Endothelial cell (in vitro differentiated cells): Measurements from ENCODE around the gene ZIC1. TPM values are rescaled to one million over a fixed set of nuclear protein-coding genes. Genes with fewer than 3 reads are reported as not detected.
A peak's percentile ranks its signal among the peaks of the same experiment; 100 is the strongest.

Source experiments
- DNase-seq: peaks from one replicate; pipeline ENCODE4 v3.0.0; 2021; ENCODE audit warnings: low spot score
- H3K27ac Mint-ChIP-seq: one replicate; pipeline ENCODE4 v1.8.0; 2021; ENCODE audit warnings: mixed read lengths, inconsistent platforms; ENCODE audit not compliant: unreplicated experiment
- H3K27me3 Mint-ChIP-seq: one replicate; pipeline ENCODE4 v1.8.0; 2021; ENCODE audit warnings: mild to moderate bottlenecking, moderate library complexity, mixed read lengths, inconsistent platforms; ENCODE audit not compliant: unreplicated experiment
- H3K36me3 Mint-ChIP-seq: one replicate; pipeline ENCODE4 v1.8.0; 2021; ENCODE audit warnings: mild to moderate bottlenecking, low read depth, mixed read lengths, inconsistent platforms; ENCODE audit not compliant: unreplicated experiment
- H3K4me1 Mint-ChIP-seq: one replicate; pipeline ENCODE4 v1.8.0; 2021; ENCODE audit warnings: mild to moderate bottlenecking, mixed read lengths, inconsistent platforms; ENCODE audit not compliant: unreplicated experiment
- H3K4me3 Mint-ChIP-seq: one replicate; pipeline ENCODE4 v1.8.0; 2021; ENCODE audit warnings: mild to moderate bottlenecking, mixed read lengths, inconsistent platforms; ENCODE audit not compliant: unreplicated experiment
- H3K9me3 Mint-ChIP-seq: one replicate; pipeline ENCODE4 v1.8.0; 2021; ENCODE audit warnings: mixed read lengths, inconsistent platforms; ENCODE audit not compliant: unreplicated experiment
- CTCF ChIP-seq: fragments of 200-600 bp; sonication (generic); IDR thresholded peaks from one replicate; pipeline ENCODE4 v1.5.0; 2021; ENCODE audit warnings: antibody characterized with exemption; ENCODE audit not compliant: unreplicated experiment
- total RNA-seq: library from RNA; stranded (reverse); fragmentation: NEBNext Ultra II Directional; extraction: Animal tissue kit (Norgen Biotek cat#: 25700); gene quantifications from one replicate; pipeline ENCODE4 v1.2.1, GENCODE V29; 2021; ENCODE audit not compliant: unreplicated experiment

ZIC1 gene
- total RNA-seq, 1 donor from 2014 or later, result 4.1 TPM

GRCh38 chr3:147418808-147419701, 9.9 kb downstream of the ZIC1 start:
- no peak for TF ChIP-seq CTCF
- Mint-ChIP-seq H3K4me1 (peaks cover 38% of the 10 kb centered on the region), H3K27ac (peak overlapping the region; percentile 59), H3K4me3 (peak overlapping the region; percentile 85), H3K36me3 (peaks cover 12% of the 10 kb centered on the region), H3K9me3 (no peaks in the 10 kb centered on the region), H3K27me3 (peaks cover 49% of the 10 kb centered on the region)
- DNase-seq, result peak; percentile 77

- no peak for TF ChIP-seq CTCF
- H3K36me3 Mint-ChIP-seq, result peaks cover 12% of the 10 kb centered on the region
- DNase-seq, result no peak
- H3K27ac Mint-ChIP-seq, result no peak overlapping the region
- H3K9me3 Mint-ChIP-seq, result no peaks in the 10 kb centered on the region
- H3K4me1 Mint-ChIP-seq, result peaks cover 40% of the 10 kb centered on the region
- H3K27me3 Mint-ChIP-seq, result peaks cover 45% of the 10 kb centered on the region
- peak overlapping the region; percentile 85 for H3K4me3 Mint-ChIP-seq
These were observed 10.6 kb downstream of the ZIC1 start for GRCh38 chr3:147419781-147420224.

GRCh38 chr3:147420353-147421183, 11.4 kb downstream of the ZIC1 start:
- Mint-ChIP-seq H3K4me3 (peak overlapping the region; percentile 85), H3K36me3 (peaks cover 12% of the 10 kb centered on the region), H3K4me1 (peaks cover 42% of the 10 kb centered on the region), H3K27me3 (peaks cover 40% of the 10 kb centered on the region), H3K9me3 (no peaks in the 10 kb centered on the region), H3K27ac (no peak overlapping the region)
- DNase-seq, result no peak
- TF ChIP-seq CTCF, result no peak

GRCh38 chr3:147421184-147421912, 12.2 kb downstream of the ZIC1 start:
- Mint-ChIP-seq H3K27me3 (peaks cover 40% of the 10 kb centered on the region), H3K9me3 (no peaks in the 10 kb centered on the region), H3K27ac (no peak overlapping the region), H3K4me3 (peak overlapping the region; percentile 62), H3K4me1 (peaks cover 42% of the 10 kb centered on the region), H3K36me3 (peaks cover 12% of the 10 kb centered on the region)
- peak; percentile 33 for DNase-seq
- TF ChIP-seq CTCF, result no peak
